ENCODE data around the gene GK.
"Not testable (repeated sequence)": the region's sequence is repeated elsewhere in the genome, so short reads cannot be mapped to it uniquely, and the experiment has no call there.

GK gene

DNA sequence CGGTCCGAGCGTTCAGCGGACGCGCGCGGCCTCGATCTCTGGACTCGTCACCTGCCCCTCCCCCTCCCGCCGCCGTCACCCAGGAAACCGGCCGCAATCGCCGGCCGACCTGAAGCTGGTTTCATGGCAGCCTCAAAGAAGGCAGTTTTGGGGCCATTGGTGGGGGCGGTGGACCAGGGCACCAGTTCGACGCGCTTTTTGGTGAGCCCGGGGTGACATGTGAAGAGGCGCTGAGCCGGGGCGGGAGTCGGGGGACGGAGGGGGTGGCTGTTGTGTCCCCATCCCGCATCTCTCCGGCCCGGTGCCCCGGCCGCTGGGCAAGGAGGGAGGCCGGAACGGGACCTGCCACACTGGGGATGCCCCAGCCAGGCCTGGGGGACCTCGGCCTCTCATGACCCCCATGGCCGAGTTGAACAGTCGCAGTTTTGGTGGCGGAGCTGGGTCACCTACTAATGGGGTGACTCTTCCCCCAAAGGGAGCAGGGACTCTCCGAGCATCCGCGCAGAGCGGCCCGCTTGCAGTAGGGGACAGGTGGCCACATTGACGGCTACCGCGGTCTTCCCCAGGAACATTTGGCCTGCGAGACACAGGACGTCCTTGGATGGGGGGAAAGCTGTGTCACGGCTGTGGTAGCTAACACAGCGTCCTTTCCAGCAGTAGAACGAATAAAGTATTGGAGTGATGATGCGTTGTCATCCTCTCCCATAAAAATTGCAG lies at the start of gene GK:
Gene GK, plus strand, starts transcription at position 9 of the 717 bp plus-strand sequence. Its CDS starts 115 bp downstream, at position 124.
- DNase-seq, result no peak

DNA sequence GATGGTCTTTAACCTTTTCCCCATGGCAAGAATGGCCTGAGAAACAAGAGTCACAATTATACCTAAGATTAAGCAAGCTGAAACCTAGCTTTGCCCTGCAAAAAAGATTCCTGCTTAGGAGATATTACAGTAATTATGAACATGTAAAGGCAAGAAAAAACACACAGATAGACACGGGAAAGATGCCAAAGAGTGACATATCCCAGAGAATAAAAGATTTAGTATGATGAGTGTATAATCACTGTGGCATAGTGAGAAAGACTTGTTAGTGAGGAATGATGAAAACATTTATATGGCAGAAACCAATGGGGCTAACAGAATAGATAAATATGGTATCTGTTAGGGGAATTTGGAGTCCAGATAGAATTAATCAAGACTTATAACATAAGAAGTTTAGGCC lies 46.1 kb upstream of the GK start:
- no peak for DNase-seq

- no peak for DNase-seq
Measured at GRCh38 chrX:30610026-30610425, 43.2 kb upstream of the GK start.

- no peak for DNase-seq
Measured at GRCh38 chrX:30612250-30612655, 41.0 kb upstream of the GK start.

GRCh38 chrX:30613721-30614120 lies 39.5 kb upstream of the GK start:
- no peak for DNase-seq

DNA sequence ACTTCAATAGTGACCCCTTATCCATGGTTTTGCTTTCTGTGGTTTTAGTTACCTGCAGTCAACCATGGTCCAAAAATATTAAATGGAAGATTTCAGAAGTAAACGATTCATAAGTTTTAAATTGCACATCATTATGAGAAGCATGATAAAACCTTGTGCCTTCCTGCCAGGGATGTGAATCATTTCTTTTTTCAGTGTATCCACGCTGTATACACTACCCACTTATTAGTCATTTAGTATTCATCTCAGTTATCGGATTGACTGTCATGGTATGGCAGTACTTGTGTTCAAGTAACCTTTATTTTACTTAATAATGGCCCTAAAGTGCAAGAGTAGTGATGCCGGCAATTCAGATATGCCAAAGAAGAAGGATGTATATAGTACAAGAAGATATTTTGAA lies 38.0 kb upstream of the GK start:
- DNase-seq, result no peak

- DNase-seq, result no peak
Measured at GRCh38 chrX:30618160-30618765, 35.0 kb upstream of the GK start.

GRCh38 chrX:30620125-30620524 lies 33.1 kb upstream of the GK start:
- DNase-seq, result no peak

DNA sequence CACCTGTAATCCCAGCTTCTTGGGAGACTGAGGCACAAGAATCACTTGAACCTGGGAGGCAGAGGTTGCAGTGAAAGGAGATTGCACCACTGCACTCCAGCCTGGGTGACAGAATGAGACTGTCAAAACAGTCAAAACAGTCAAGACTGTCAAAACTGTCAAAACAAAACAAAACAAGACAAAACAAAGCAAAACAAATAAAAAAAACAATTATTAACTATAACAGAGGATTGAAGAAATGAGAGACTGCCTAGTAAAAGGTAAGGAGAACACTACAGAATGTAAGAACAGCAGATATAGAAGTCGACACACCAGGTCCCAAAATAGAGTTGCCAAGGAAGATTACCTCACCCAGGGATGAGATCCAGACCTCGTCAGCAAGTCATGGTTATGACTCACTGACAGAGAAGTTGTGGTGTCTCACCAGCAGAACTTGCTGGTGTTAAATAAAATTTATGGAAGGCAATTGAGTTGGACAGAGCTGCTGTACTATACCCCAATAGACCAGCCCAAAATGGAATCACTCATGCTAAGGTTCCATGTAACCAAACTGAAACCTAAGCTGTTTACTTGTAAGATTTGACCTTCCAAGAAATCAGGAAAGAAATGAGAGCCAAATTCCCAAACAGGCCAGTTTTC lies 32.1 kb upstream of the GK start:
- DNase-seq, result no peak

GRCh38 chrX:30622361-30622760 lies 30.9 kb upstream of the GK start:
- no peak for DNase-seq

- DNase-seq, result no peak
Measured at GRCh38 chrX:30626402-30626801, 26.8 kb upstream of the GK start.

GRCh38 chrX:30627818-30628652 lies 25.2 kb upstream of the GK start:
- DNase-seq, result no peak

DNA sequence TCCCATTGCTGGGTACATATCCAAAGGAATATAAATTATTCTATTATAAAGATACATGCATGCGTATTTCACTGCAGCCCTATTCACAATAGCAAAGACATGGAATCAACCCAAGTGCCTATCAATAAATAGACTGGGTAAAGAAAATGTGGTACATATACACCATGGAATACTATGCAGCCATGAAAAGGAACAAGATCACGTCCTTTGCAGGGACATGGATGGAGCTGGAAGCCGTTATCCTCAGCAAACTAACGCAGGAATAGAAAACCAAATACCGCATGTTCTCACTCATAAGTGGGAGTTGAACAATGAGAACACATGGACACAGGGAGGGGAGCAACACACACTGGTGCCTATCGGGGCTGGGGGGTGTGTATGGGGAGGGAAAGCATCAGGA lies 19.2 kb upstream of the GK start:
- DNase-seq, result not testable (repeated sequence)

GRCh38 chrX:30635630-30636029 lies 17.6 kb upstream of the GK start:
- no peak for DNase-seq

GRCh38 chrX:30637874-30638815 lies 15.1 kb upstream of the GK start:
- no peak for DNase-seq

- not testable (repeated sequence) for DNase-seq
Measured at GRCh38 chrX:30639702-30640101, 13.5 kb upstream of the GK start.

DNA sequence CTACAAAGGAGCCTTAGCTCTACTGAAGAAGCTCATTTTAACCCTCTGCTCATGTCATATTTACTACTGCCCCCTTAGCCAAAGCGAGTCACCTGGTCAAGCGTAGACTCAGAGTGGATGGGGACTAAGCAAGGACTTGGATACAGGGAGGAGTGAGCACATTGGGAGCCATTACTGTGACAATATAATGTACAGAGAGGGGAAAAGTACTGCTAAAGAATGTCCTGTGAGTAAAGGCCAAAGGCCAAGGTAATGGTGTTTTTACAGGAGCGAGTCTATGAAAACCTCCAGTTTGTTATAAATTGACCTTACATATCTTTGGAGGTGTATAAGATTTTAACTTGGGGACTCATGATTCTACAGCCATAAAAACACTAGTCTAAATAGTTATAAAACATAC lies 10.6 kb upstream of the GK start:
- no peak for DNase-seq

DNA sequence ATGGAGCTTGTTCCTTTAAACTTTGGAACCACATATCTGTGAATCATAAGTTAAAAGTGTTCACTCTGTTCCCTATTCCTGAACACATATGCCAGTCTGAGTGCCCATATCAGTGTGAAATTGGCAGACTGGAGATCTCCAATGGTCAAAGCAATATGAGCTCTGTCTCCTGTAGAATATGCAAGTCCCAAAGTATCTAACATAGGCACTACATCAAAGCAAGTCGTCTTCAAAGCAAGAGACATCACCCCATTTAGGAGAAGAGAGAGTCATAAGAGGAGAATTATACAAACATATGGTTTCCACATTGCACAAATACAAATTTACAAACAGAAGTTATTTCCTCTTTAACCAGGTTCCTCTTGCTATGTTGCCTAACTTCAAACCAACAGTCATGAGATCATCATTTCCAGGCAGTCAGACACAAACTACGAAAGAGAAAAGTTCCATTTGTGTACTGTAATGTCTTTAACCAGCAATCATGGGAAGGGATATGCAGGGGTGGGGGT lies 9.9 kb upstream of the GK start:
- DNase-seq, result no peak

- no peak for DNase-seq
Measured at GRCh38 chrX:30649859-30650258, 3.4 kb upstream of the GK start.

GRCh38 chrX:30652527-30653414 lies 452 bp upstream of the GK start:
- peak; percentile 90 for DNase-seq

GRCh38 chrX:30654386-30654785 lies 1.2 kb downstream of the GK start:
- not testable (repeated sequence) for DNase-seq

All from midbrain (tissue), 1 donor.